K562 (cell line): ENCODE data around the gene STUB1. TPM values are rescaled to one million over a fixed set of nuclear protein-coding genes. Genes with fewer than 3 reads are reported as not detected.

Experiments
- MTA2 ChIP-seq: fragments of 450-650 bp; IDR thresholded peaks from 2 replicates; pipeline ENCODE4 v1.6.1; 2016; ENCODE audit warnings: low read depth
- NFE2 ChIP-seq: IDR thresholded peaks from 2 replicates; pipeline ENCODE4 v1.6.1; 2014; ENCODE audit warnings: antibody characterized with exemption, low read depth
- RUNX1 ChIP-seq: sonication (generic); IDR thresholded peaks from 2 replicates; pipeline ENCODE4 v1.6.1; 2016; ENCODE audit warnings: antibody characterized with exemption, low read depth
- SMARCB1 ChIP-seq: IDR thresholded peaks from 2 replicates; pipeline ENCODE4 v1.6.1; 2011; ENCODE audit warnings: improper control_type of control experiment, low read depth; ENCODE audit not compliant: insufficient read length
- TRIM24 ChIP-seq, 2 experiments: fragments of 450-650 bp; IDR thresholded peaks; 2 replicates each; pipeline ENCODE4 v1.6.1; 2016
- YY1 ChIP-seq, 3 experiments: IDR thresholded peaks; 2 replicates each; pipeline ENCODE4 v1.6.1; 2011; ENCODE audit warnings: low read length in 2 of 3, mild to moderate bottlenecking in 2 of 3, moderate library complexity in 2 of 3, borderline replicate concordance in 1 of 3, control low read depth in 1 of 3, low read depth in 1 of 3; ENCODE audit not compliant: insufficient read depth in 3 of 3, insufficient replicate concordance in 2 of 3, control insufficient read depth in 1 of 3, insufficient read length in 1 of 3; ENCODE audit errors: extremely low read depth in 1 of 3
- ZNF121 ChIP-seq: sonication (generic); formaldehyde crosslinking; conservative IDR thresholded peaks from 2 replicates; pipeline ENCODE4 v1.8.0; 2022; ENCODE audit warnings: missing genetic modification reagents
- polyA plus RNA-seq, 8 experiments: library from polyadenylated mRNA; depleted of rRNA in 4 of 8; stranded (reverse) in 5 of 8; unstranded in 3 of 8; fragments of >200 nt; fragmentation: Nextera tagmentation in 2 of 8; fragmentation: Illumina TruSeq in 1 of 8; extraction: Ambion mirVana in 2 of 8; extraction: Trizol in 1 of 8; gene quantifications; 2 replicates each; pipeline versions ENCODE4 v1.2.1 to v1.2.3, GENCODE V29; 2011 to 2014; ENCODE audit warnings: inconsistent platforms in 1 of 8, missing spikeins in 1 of 8
- total RNA-seq, 7 experiments: library from RNA; depleted of rRNA in 6 of 7; stranded (reverse); fragments of >200 nt in 6 of 7; fragmentation: Illumina TruSeq in 2 of 7; extraction: Trizol in 2 of 7; gene quantifications; 2 replicates each; pipeline versions ENCODE4 v1.2.1 to v1.2.3, GENCODE V29; 2011 to 2021; ENCODE audit warnings: low replicate concordance in 1 of 7
- TF ChIP-seq, protein P1 (sequence below): fragments of 450-650 bp; IDR thresholded peaks from 2 replicates; pipeline ENCODE4 v1.6.1; 2016; ENCODE audit warnings: mild to moderate bottlenecking, moderate library complexity
- TF ChIP-seq, protein P2 (sequence below): sonication (generic); formaldehyde crosslinking; IDR thresholded peaks from 2 replicates; pipeline ENCODE4 v1.8.0; 2022; ENCODE audit warnings: mild to moderate bottlenecking, missing genetic modification reagents

The STUB1 gene
- total and polyA plus RNA-seq, 9 of the 15 experiments (the other 6 are each of a cell fraction or from before 2014, with no cell fraction given) = 10.6 to 251 (median 152) TPM

DNA sequence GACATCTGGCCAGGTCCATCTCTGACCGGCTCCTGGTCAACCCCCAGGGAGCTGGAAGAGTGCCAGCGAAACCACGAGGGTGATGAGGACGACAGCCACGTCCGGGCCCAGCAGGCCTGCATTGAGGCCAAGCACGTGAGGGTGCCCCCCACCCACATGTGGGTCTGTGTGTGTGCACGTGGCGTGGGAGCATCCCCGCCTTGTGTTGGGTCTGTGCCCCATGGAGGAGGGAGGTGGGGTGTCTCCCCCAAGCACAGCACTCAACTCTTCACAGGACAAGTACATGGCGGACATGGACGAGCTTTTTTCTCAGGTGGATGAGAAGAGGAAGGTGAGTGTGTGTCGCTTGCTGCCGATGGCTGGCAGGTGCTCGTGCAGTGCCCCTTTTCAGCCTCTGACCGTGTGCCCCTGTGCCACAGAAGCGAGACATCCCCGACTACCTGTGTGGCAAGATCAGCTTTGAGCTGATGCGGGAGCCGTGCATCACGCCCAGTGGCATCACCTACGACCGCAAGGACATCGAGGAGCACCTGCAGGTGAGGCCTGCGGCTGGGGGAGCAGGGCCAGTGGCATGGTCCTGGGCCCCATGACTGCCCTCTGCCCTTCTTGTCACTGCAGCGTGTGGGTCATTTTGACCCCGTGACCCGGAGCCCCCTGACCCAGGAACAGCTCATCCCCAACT lies 1.7 kb downstream of the STUB1 start (continued):
- TF ChIP-seq, protein P1, sequence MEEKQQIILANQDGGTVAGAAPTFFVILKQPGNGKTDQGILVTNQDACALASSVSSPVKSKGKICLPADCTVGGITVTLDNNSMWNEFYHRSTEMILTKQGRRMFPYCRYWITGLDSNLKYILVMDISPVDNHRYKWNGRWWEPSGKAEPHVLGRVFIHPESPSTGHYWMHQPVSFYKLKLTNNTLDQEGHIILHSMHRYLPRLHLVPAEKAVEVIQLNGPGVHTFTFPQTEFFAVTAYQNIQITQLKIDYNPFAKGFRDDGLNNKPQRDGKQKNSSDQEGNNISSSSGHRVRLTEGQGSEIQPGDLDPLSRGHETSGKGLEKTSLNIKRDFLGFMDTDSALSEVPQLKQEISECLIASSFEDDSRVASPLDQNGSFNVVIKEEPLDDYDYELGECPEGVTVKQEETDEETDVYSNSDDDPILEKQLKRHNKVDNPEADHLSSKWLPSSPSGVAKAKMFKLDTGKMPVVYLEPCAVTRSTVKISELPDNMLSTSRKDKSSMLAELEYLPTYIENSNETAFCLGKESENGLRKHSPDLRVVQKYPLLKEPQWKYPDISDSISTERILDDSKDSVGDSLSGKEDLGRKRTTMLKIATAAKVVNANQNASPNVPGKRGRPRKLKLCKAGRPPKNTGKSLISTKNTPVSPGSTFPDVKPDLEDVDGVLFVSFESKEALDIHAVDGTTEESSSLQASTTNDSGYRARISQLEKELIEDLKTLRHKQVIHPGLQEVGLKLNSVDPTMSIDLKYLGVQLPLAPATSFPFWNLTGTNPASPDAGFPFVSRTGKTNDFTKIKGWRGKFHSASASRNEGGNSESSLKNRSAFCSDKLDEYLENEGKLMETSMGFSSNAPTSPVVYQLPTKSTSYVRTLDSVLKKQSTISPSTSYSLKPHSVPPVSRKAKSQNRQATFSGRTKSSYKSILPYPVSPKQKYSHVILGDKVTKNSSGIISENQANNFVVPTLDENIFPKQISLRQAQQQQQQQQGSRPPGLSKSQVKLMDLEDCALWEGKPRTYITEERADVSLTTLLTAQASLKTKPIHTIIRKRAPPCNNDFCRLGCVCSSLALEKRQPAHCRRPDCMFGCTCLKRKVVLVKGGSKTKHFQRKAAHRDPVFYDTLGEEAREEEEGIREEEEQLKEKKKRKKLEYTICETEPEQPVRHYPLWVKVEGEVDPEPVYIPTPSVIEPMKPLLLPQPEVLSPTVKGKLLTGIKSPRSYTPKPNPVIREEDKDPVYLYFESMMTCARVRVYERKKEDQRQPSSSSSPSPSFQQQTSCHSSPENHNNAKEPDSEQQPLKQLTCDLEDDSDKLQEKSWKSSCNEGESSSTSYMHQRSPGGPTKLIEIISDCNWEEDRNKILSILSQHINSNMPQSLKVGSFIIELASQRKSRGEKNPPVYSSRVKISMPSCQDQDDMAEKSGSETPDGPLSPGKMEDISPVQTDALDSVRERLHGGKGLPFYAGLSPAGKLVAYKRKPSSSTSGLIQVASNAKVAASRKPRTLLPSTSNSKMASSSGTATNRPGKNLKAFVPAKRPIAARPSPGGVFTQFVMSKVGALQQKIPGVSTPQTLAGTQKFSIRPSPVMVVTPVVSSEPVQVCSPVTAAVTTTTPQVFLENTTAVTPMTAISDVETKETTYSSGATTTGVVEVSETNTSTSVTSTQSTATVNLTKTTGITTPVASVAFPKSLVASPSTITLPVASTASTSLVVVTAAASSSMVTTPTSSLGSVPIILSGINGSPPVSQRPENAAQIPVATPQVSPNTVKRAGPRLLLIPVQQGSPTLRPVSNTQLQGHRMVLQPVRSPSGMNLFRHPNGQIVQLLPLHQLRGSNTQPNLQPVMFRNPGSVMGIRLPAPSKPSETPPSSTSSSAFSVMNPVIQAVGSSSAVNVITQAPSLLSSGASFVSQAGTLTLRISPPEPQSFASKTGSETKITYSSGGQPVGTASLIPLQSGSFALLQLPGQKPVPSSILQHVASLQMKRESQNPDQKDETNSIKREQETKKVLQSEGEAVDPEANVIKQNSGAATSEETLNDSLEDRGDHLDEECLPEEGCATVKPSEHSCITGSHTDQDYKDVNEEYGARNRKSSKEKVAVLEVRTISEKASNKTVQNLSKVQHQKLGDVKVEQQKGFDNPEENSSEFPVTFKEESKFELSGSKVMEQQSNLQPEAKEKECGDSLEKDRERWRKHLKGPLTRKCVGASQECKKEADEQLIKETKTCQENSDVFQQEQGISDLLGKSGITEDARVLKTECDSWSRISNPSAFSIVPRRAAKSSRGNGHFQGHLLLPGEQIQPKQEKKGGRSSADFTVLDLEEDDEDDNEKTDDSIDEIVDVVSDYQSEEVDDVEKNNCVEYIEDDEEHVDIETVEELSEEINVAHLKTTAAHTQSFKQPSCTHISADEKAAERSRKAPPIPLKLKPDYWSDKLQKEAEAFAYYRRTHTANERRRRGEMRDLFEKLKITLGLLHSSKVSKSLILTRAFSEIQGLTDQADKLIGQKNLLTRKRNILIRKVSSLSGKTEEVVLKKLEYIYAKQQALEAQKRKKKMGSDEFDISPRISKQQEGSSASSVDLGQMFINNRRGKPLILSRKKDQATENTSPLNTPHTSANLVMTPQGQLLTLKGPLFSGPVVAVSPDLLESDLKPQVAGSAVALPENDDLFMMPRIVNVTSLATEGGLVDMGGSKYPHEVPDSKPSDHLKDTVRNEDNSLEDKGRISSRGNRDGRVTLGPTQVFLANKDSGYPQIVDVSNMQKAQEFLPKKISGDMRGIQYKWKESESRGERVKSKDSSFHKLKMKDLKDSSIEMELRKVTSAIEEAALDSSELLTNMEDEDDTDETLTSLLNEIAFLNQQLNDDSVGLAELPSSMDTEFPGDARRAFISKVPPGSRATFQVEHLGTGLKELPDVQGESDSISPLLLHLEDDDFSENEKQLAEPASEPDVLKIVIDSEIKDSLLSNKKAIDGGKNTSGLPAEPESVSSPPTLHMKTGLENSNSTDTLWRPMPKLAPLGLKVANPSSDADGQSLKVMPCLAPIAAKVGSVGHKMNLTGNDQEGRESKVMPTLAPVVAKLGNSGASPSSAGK = peak; percentile 97
- TF ChIP-seq TRIM24 (IDR thresholded peaks at IDR 0.05) = no peak
- no peak for TF ChIP-seq SMARCB1
- peak in 1 of 3 experiments; percentile 5 for TF ChIP-seq YY1 (IDR thresholded peaks at IDR 0.05; ENCODE audit: borderline replicate concordance in 1 of 3, control insufficient read depth in 1 of 3, extremely low read depth in 1 of 3, insufficient read depth in 3 of 3, insufficient read length in 1 of 3, insufficient replicate concordance in 2 of 3, low read depth in 1 of 3, low read length in 2 of 3)
- no peak for TF ChIP-seq ZNF121
- TF ChIP-seq NFE2 = no peak
- TF ChIP-seq, protein P2, sequence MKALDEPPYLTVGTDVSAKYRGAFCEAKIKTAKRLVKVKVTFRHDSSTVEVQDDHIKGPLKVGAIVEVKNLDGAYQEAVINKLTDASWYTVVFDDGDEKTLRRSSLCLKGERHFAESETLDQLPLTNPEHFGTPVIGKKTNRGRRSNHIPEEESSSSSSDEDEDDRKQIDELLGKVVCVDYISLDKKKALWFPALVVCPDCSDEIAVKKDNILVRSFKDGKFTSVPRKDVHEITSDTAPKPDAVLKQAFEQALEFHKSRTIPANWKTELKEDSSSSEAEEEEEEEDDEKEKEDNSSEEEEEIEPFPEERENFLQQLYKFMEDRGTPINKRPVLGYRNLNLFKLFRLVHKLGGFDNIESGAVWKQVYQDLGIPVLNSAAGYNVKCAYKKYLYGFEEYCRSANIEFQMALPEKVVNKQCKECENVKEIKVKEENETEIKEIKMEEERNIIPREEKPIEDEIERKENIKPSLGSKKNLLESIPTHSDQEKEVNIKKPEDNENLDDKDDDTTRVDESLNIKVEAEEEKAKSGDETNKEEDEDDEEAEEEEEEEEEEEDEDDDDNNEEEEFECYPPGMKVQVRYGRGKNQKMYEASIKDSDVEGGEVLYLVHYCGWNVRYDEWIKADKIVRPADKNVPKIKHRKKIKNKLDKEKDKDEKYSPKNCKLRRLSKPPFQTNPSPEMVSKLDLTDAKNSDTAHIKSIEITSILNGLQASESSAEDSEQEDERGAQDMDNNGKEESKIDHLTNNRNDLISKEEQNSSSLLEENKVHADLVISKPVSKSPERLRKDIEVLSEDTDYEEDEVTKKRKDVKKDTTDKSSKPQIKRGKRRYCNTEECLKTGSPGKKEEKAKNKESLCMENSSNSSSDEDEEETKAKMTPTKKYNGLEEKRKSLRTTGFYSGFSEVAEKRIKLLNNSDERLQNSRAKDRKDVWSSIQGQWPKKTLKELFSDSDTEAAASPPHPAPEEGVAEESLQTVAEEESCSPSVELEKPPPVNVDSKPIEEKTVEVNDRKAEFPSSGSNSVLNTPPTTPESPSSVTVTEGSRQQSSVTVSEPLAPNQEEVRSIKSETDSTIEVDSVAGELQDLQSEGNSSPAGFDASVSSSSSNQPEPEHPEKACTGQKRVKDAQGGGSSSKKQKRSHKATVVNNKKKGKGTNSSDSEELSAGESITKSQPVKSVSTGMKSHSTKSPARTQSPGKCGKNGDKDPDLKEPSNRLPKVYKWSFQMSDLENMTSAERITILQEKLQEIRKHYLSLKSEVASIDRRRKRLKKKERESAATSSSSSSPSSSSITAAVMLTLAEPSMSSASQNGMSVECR = 0 out of 2 replicates have a peak, but pooled peaks have one; percentile 42
- no peak for TF ChIP-seq MTA2
- TF ChIP-seq RUNX1 = no peak
